ENCODE results near the gene C3AR1.
A peak's percentile ranks its signal among the peaks of the same experiment; 100 is the strongest.
"Not testable (repeated sequence)": the region's sequence is repeated elsewhere in the genome, so short reads cannot be mapped to it uniquely, and the experiment has no call there.

Gene C3AR1

GRCh38 chr12:8065991-8066594, at the start of gene C3AR1:
C3AR1 (minus strand) TSS chr12:8066359; CDS start chr12:8060185, 6,174 bp downstream.
- no peak for DNase-seq

DNA sequence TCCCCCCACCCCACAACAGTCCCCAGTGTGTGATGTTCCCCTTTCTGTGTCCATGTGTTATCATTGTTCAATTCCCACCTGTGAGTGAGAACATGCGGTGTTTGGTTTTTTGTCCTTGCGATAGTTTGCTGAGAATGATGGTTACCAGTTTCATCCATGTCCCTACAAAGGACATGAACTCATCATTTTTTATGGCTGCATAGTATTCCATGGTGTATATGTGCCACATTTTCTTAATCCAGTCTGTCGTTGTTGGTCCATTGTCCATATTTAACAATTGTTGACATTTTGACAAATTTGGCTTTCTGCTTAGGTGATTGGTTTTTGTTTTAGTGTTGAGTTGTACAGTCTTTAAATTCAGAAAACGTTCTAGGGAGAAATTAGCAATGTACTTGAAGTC, 47.0 kb upstream of the C3AR1 start:
- not testable (repeated sequence) for DNase-seq

DNA sequence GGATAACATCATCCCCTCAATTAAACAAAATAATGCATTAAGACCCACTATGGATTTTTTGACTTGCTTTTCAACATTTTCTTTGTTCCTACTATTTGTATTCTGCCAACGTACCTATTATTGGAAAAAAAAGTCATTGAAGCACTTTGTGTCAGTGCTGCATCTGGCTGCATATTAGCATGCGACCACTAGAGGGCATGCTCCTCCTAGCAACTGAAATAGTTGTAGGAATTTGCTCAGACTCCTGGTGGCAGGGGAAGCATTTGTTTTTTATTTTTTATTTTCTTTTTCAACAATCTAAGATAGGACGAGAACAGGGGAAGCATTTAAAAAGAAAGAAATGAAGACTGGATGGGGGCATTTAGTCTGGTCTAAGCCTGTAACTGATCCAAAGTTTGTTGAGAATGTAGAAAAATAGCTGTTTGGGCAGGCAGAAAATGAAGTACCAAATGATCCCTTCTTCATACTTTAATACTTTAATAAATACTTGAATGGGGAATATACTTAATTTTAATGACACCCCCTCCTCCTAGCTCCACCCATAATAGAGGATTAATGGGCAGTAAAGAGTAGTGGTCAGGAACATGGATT, 42.7 kb upstream of the C3AR1 start:
- DNase-seq = peak; percentile 97

DNA sequence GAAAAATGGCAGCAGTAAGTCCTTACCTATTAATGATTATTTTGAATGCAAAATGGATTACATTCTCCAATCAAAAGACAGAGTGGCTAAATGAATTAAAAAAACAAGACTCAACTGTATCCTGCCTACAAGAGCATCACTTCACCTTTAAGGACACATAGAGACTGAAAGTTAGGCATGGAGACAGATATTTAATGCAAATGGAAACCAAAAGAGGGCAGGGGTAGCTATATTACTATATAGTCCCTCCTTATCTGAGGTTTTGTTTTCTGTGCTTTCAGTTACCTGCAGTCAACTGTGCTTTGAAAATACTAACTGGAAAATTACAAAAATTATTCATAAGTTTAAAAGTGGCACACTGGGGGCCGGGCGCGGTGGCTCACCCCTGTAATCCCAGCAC, 33.1 kb upstream of the C3AR1 start:
- DNase-seq = no peak

GRCh38 chr12:8096281-8096915, 30.2 kb upstream of the C3AR1 start:
- DNase-seq = no peak

DNA sequence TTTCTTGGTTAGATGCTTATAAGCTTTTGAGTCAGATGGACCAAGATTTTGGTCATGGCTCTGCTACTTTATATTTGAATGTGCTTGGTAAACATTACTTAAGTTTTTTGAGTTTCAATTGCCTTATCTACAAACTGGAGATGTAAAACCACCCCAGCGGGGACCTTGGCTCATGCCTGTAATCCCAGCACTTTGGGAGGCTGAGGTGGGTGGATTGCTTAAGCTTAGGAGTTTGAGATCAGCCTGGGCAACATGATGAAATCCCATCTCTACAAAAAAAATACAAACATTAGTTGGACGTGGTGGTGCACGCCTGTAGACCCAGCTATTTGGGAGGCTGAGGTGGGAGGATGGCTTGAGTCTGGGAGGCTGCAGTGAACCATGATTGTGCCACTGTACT, 27.1 kb upstream of the C3AR1 start:
- no peak for DNase-seq

DNA sequence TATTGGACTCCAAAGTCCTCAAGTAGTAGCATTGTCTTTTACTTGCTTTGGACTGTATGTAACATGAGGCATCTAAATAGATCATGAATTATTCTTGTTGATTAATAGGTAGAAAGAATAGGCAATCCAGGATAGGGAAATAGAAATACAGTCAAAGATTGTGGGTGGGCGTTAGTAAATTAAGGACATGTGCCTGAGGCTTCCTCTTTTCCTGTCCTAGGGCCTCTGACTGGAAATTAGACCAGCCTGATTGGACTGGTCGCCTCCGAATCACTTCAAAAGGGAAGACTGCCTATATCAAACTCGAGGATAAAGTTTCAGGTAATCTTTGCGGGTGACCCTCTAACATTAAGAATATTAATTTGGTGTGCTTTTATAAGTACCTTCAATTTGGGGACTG, 23.6 kb upstream of the C3AR1 start:
- no peak for DNase-seq

- not testable (repeated sequence) for DNase-seq
These were observed 23.1 kb upstream of the C3AR1 start for GRCh38 chr12:8089277-8089676.

DNA sequence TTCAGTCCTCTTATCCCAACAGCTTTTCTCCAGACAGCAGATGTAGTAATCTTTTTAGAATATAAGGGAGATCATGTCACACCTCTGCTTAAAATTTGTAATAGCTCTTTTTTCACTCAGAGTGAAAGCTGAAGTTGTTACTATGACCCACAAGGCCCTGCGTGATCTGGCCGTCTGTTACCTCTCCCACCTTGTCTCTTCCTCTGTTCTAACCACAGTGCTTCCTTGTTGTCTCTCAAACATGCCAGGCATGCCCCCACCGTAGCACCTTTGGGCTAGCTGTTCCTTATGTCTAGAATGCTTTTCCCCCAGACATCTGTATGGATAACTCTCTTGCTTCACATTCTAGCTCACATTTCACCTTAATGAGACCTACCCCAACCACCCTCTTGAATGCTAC, 22.4 kb upstream of the C3AR1 start:
- no peak for DNase-seq

DNA sequence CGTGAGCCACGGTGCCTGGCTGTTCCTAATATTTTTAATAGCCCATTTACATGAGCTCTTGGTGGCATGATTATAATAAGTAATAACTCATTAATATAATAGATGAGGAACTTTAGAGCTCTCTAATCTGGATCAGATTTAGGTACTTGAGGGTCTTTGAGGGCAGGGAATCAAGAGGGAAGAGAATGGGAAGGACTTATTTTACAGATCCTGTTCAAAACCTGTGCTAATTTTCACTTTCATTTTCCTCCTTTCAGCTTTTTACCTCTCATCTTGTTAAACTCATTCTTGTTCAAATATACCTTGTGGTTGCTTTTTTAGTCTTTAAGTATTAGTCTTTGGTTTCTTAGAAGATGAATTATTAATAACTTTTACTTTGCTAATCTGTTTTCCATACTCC, 21.5 kb upstream of the C3AR1 start:
- no peak for DNase-seq

GRCh38 chr12:8084351-8084750, 18.2 kb upstream of the C3AR1 start:
- not testable (repeated sequence) for DNase-seq

- DNase-seq = no peak
These were observed 16.6 kb upstream of the C3AR1 start for GRCh38 chr12:8082808-8083100.

GRCh38 chr12:8081251-8081920, 15.2 kb upstream of the C3AR1 start:
- peak; percentile 92 for DNase-seq

DNA sequence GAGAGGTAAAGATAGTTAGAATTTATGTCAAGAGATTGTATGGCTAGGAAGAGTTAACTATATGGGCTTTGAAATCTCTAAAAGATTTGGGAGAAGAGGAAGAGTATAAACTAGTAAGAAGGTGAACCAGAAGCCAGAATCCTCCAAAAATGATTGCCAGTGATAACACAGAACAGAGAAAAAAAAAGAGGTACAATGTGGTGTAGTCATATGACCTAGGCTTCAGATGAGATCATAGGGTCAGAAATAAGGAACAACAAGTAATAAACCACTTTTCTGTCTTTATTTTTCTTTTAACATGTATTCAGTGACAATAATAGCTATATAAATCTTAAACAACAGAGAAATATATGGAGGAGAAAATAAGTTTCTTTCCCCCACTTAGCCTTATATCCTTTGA, 14.0 kb upstream of the C3AR1 start:
- no peak for DNase-seq

DNA sequence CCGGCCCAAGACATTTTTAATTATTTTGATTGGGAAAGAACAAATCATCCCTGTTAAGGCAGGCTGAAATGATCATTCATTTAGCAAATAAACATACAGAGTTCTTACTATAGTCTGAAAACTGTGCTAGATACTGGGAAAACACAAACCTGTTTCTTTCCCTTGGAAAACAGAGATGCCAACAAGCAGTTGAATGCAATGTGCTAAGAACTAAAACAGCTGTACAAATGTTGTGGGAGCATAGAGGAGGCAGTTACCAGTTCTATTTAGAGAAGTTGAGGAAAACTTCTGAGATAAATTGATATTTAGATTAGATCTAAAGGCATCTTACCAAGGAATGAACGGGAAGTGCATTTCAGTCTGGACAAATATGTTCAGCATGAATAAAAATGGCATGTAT, 12.8 kb upstream of the C3AR1 start:
- DNase-seq = no peak

DNA sequence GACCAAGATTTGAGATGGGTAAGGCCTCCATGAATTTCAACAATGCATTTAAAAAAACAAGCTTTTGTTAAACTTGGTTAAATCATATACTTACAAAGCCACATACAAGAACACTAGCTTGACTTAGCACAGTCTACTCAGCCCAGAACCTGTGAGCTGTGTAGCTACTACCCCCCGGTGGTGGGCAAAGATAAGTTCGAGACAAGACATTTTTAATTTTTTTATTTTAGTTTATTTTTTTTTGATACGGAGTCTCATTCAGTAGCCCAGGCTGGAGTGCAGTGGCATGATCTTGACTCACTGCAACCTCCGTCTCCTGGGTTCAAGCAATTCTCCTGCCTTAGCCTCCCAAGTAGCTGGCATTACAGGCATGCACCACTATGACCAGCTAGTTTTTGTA, 12.2 kb upstream of the C3AR1 start:
- peak; percentile 96 for DNase-seq

GRCh38 chr12:8077207-8077606, 11.0 kb upstream of the C3AR1 start:
- DNase-seq = peak; percentile 82

DNA sequence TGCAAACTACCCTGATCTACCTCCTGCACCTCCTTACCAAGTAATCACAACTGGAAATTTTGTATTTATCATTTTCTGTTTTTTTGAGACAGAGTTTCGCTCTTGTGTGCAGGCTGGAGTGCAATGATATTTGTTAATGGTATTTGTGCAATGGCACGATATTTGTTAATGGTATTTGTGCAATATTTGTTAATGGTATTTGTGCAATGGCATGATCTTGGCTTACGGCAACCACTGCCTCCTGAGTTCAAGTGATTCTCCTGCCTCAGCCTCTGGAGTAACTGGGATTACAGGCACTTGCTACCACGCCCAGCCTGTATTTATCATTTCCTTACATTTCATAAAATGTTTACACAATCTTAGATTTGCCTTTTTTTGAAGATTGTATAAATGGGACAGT, 10.2 kb upstream of the C3AR1 start:
- DNase-seq = no peak

DNA sequence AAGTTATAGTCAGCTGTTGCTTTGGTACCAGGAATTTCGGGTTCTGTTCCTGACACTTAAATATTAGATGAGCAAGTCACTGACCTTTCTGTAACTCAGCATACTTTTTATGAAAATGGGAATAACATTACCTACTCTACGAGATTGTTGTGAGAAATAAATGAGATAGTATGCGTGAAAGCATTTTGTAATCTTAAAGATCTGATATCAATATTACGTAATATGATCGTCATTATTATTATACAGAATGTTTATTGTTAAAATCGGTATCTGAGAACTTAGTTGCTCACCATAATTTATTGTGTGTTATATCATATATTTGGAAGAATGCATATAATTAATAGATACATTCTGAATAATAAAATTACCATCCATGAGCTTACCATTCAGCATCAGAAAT, 9.8 kb upstream of the C3AR1 start:
- DNase-seq = no peak

- DNase-seq = not testable (repeated sequence)
These were observed 5.7 kb upstream of the C3AR1 start for GRCh38 chr12:8071820-8072219.

- no peak for DNase-seq
These were observed 3.4 kb upstream of the C3AR1 start for GRCh38 chr12:8069582-8069981.

DNA sequence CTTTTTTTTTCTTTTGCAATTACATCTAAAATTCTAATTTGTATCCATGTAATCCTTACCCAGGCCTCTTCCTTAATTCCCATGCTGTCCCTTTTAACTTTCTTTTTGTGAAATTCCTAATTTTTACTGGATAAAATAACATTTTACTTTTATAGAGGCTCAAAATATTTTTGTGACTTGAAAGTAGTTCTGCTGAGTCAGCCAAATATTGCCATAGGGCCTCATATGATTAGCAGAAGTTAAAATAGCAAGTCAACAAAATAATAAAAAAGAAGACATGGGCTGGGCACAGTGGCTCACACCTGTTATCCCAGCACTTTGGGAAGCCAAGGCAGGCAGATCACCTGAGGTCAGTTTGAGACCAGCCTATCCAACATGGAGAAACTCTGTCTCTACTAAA, 2.0 kb downstream of the C3AR1 start:
- no peak for DNase-seq

- DNase-seq = no peak
These were observed 7.7 kb downstream of the C3AR1 start for GRCh38 chr12:8058506-8058905.

DNA sequence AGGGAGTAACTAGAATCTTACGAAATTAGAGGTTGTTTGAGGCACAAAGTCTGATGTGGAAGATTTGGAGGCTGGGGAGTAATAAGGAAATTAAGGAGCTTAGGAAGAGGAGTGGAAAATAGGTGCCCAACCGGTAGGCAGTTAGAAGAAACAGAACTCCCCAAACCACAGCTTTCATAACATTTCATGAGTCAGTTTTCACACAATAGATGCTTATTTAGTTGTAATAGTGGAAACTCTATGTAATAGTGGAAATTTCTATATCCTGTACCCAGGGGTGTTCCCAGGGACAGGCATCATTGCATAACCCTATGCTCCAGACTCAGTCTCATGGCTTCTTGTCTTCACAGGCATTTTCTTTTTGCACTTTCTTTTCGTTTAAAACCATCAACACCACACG, 8.3 kb downstream of the C3AR1 start:
- DNase-seq = no peak
